B cell (primary cell): ENCODE measurements around the gene ASAP3. TPM values are rescaled to one million over a fixed set of nuclear protein-coding genes. Genes with fewer than 3 reads are reported as not detected.

Experiments used
- ATAC-seq: fragments of 200-7000 bp; cut with Tn5 transposase; one replicate; pipeline ENCODE4 v1.10.0; 2021; ENCODE audit warnings: low read depth, mild to moderate bottlenecking, moderate number of reproducible peaks, moderate library complexity
- CTCF ChIA-PET: fragments of 350-600 bp; sonication (Branson Sonifier 250); formaldehyde crosslinking; loops from one replicate; lab custom pipeline; 2021; ENCODE audit warnings: antibody characterized with exemption, inconsistent platforms; lab: Charles Lee
- POLR2A ChIA-PET: fragments of 350-600 bp; sonication (Branson Sonifier 250); formaldehyde crosslinking; loops from one replicate; lab custom pipeline; 2021; ENCODE audit warnings: antibody characterized with exemption; lab: Charles Lee
- DNase-seq: peaks from one replicate; pipeline ENCODE4 v3.0.0; 2013
- H2AFZ ChIP-seq: 2 replicates; pipeline ENCODE4 v1.6.1; 2012; ENCODE audit warnings: mild to moderate bottlenecking, low read depth, low read length; ENCODE audit not compliant: insufficient read depth, poor library complexity, severe bottlenecking
- H3K27ac ChIP-seq, 2 donors: 1 replicate in 1 of 2; 2 replicates in 1 of 2; pipeline ENCODE4 v1.5.1; 2012 to 2013; ENCODE audit warnings: low read length in 2 of 2, mild to moderate bottlenecking in 2 of 2, moderate library complexity in 1 of 2
- H3K27me3 ChIP-seq, 4 experiments: fragments of 200-600 bp in 1 of 4; sonication (generic) in 1 of 4; replicated peaks in 1 of 4; 1 replicate in 2 of 4; 2 replicates in 2 of 4; pipeline versions ENCODE4 v1.6.1 to v1.7.0; 2013 to 2016; ENCODE audit warnings: low read length in 3 of 4, mild to moderate bottlenecking in 2 of 4, mixed read lengths in 1 of 4, moderate library complexity in 1 of 4; ENCODE audit not compliant: insufficient read depth in 4 of 4, control insufficient read depth in 3 of 4; ENCODE audit errors: control extremely low read depth in 1 of 4
- H3K36me3 ChIP-seq, 2 experiments: replicated peaks in 1 of 2; 1 replicate in 1 of 2; 2 replicates in 1 of 2; pipeline versions ENCODE4 v1.6.1 to v1.7.1; 2013; ENCODE audit warnings: low read length in 1 of 2; ENCODE audit not compliant: insufficient read depth in 2 of 2, control insufficient read depth in 1 of 2; ENCODE audit errors: control extremely low read depth in 1 of 2, extremely low read depth in 1 of 2
- H3K4me1 ChIP-seq, 2 donors: fragments of 200-600 bp in 1 of 2; sonication (generic) in 1 of 2; 1 replicate in 1 of 2; 2 replicates in 1 of 2; pipeline versions ENCODE4 v1.5.1 to v1.6.1; 2013 to 2017; ENCODE audit warnings: low read length in 2 of 2; ENCODE audit not compliant: control insufficient read depth in 2 of 2, insufficient read depth in 2 of 2
- H3K4me2 ChIP-seq: replicated peaks from 2 replicates; pipeline ENCODE3; 2012; ENCODE audit warnings: mild to moderate bottlenecking, low read depth, low read length; ENCODE audit not compliant: poor library complexity, severe bottlenecking
- H3K4me3 ChIP-seq, 5 experiments: fragments of 200-600 bp in 1 of 5; sonication (generic) in 1 of 5; 1 replicate in 3 of 5; 2 replicates in 2 of 5; pipeline versions ENCODE4 v1.5.1 to v1.7.0; 2011 to 2016; ENCODE audit warnings: low read length in 4 of 5, mild to moderate bottlenecking in 4 of 5, low read depth in 2 of 5, control low read depth in 1 of 5, moderate library complexity in 1 of 5; ENCODE audit not compliant: insufficient read depth in 1 of 5; ENCODE audit errors: control extremely low read depth in 1 of 5, extremely low read depth in 1 of 5
- H3K79me2 ChIP-seq: fragments of 200-600 bp; sonication (generic); one replicate; pipeline ENCODE4 v1.6.0; 2016; ENCODE audit warnings: low read length; ENCODE audit not compliant: control insufficient read depth, insufficient read depth
- H3K9ac ChIP-seq: fragments of 200-600 bp; sonication (generic); 2 replicates; pipeline ENCODE4 v1.6.1; 2017; ENCODE audit warnings: mild to moderate bottlenecking, low read length, moderate library complexity
- H3K9me3 ChIP-seq, 3 donors: one replicate each; pipeline versions ENCODE4 v1.6.1 to v1.7.1; 2013; ENCODE audit warnings: low read length in 2 of 3; ENCODE audit not compliant: control insufficient read depth in 2 of 3, insufficient read depth in 1 of 3; ENCODE audit errors: control extremely low read depth in 1 of 3
- H4K20me1 ChIP-seq: 2 replicates; pipeline ENCODE4 v1.6.0; 2012; ENCODE audit warnings: mild to moderate bottlenecking, low read length; ENCODE audit not compliant: insufficient read depth, control insufficient read depth, poor library complexity, severe bottlenecking
- H3K27ac Mint-ChIP-seq: one replicate; pipeline ENCODE4 v1.8.0; 2021; ENCODE audit warnings: mixed read lengths
- H3K27me3 Mint-ChIP-seq: one replicate; pipeline ENCODE4 v1.8.0; 2021; ENCODE audit warnings: mixed read lengths
- H3K4me1 Mint-ChIP-seq: one replicate; pipeline ENCODE4 v1.8.0; 2021; ENCODE audit warnings: mixed read lengths
- H3K4me3 Mint-ChIP-seq: one replicate; pipeline ENCODE4 v1.8.0; 2021; ENCODE audit warnings: mixed read lengths
- H3K9me3 Mint-ChIP-seq: one replicate; pipeline ENCODE4 v1.8.0; 2022; ENCODE audit warnings: mixed read lengths; ENCODE audit not compliant: insufficient read depth
- EZH2 ChIP-seq: IDR thresholded peaks from 2 replicates; pipeline ENCODE4 v1.6.1; 2012; ENCODE audit warnings: borderline replicate concordance, low read depth, mild to moderate bottlenecking, moderate library complexity, low read length; ENCODE audit not compliant: insufficient read depth, poor library complexity, severe bottlenecking
- WGBS: methylation state at CpG from one replicate; pipeline ENCODE4 v1.1.5; 2013; ENCODE audit warnings: missing lambda C conversion rate; ENCODE audit not compliant: insufficient coverage; 5-methylcytosine and 5-hydroxymethylcytosine counted together
- intact Hi-C: fragments of 100-400 bp; cut with micrococcal nuclease; formaldehyde crosslinking; loops from one replicate; pipeline ENCODE4 v1.10.0; 2022
- polyA plus RNA-seq: library from polyadenylated mRNA; depleted of rRNA; stranded (reverse); fragments of >200 nt; gene quantifications from 2 replicates; pipeline ENCODE4 v1.2.3, GENCODE V29; 2012
- total RNA-seq, 2 donors: library from RNA; stranded (reverse); fragments of 120-200 nt in 1 of 2; gene quantifications; 1 replicate in 1 of 2; 2 replicates in 1 of 2; pipeline versions ENCODE4 v1.2.3 to v1.2.4, GENCODE V29; 2013 to 2022
- TF ChIP-seq, protein P1 (sequence below): fragments of 200-600 bp; IDR thresholded peaks from one replicate; pipeline ENCODE4 v1.8.0; 2022; ENCODE audit warnings: antibody characterized with exemption, mild to moderate bottlenecking

ASAP3 gene
- total and polyA plus RNA-seq, 2 donors (not counting 1 experiment from before 2014, with no cell fraction given): 2.9 to 11.0 TPM

DNA sequence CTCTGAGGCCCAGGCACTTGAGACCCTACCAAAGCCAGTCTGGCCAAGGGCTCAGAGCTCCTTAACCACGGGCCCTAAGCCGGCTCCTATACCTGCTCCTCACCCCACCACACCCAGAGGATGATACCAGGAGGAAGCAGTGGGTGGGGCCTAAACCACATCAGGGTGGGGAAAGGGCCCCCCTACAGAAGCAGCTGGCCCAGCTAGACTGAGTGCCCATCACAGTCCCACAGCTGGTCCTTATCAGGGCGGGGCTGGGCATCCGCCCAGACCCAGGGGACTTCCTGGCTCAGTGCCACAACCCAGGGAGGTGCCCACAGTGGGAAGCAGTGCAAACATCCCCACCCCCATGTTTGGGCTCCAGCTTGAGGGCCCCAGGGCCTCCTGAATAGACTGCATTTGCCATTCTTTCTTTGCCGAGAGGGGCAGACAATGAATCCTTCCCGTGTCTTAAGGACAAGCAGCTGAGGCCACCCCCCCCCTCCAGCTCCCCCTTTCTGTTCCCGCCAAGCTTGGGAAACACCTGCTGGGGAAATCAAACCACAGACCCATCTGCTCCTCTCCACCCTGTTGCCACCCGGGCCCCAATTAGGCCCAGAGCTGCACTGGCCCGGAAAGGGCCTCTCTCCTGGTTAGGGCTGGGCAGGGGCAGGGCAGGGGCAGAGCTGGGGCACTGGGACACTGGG, 40.9 kb upstream of the ASAP3 start:
- WGBS: 0% methylated on average over 7 of the region's 9 CpGs
- H4K20me1 ChIP-seq: no peaks in the 10 kb centered on the region
- ATAC-seq (peak; percentile 63), DNase-seq (peak; percentile 61)
- H3K4me3 ChIP-seq: peak overlapping the region in 4 of 5 experiments; percentile 11 to 44 (median 22)
- intact Hi-C loops: loop anchor here (2.0 kb wide), 1 partner anchor 16 kb away; no protein-coding TSS in a partner anchor
- Mint-ChIP-seq H3K27me3 (no peaks in the 10 kb centered on the region), H3K4me1 (peaks cover 81% of the 10 kb centered on the region), H3K9me3 (no peaks in the 10 kb centered on the region), H3K4me3 (peak overlapping the region; percentile 72), H3K27ac (peak overlapping the region; percentile 90)
- peak overlapping the region; percentile 99 for H3K4me2 ChIP-seq
- peak overlapping the region; percentile 61 for H2AFZ ChIP-seq
- H3K36me3 ChIP-seq: no peaks in the 10 kb centered on the region
- H3K4me1 ChIP-seq: peaks cover 72 to 83% of the 10 kb centered on the region in 2 donors
- ChIA-PET POLR2A (interaction anchor here (0.6 to 2.2 kb wide), 8 partner anchors 14 to 38 kb away, joined by 3 to 10 read pairs (median 5); no protein-coding TSS in a partner anchor), CTCF (interaction anchor here (0.6 to 17.1 kb wide), 10 partner anchors 13 to 341 kb away, joined by 3 to 332 read pairs (median 4); no protein-coding TSS in a partner anchor)
- no peaks in the 10 kb centered on the region for H3K79me2 ChIP-seq
- H3K27ac ChIP-seq: peak overlapping the region; percentile 76 to 83
- no peaks in the 10 kb centered on the region for H3K9me3 ChIP-seq
- H3K27me3 ChIP-seq: peaks cover 0 to 3% (median 0%) of the 10 kb centered on the region in 4 experiments
- peak overlapping the region; percentile 52 for H3K9ac ChIP-seq
- TF ChIP-seq, protein P1, sequence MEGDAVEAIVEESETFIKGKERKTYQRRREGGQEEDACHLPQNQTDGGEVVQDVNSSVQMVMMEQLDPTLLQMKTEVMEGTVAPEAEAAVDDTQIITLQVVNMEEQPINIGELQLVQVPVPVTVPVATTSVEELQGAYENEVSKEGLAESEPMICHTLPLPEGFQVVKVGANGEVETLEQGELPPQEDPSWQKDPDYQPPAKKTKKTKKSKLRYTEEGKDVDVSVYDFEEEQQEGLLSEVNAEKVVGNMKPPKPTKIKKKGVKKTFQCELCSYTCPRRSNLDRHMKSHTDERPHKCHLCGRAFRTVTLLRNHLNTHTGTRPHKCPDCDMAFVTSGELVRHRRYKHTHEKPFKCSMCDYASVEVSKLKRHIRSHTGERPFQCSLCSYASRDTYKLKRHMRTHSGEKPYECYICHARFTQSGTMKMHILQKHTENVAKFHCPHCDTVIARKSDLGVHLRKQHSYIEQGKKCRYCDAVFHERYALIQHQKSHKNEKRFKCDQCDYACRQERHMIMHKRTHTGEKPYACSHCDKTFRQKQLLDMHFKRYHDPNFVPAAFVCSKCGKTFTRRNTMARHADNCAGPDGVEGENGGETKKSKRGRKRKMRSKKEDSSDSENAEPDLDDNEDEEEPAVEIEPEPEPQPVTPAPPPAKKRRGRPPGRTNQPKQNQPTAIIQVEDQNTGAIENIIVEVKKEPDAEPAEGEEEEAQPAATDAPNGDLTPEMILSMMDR: no peak
- TF ChIP-seq EZH2: no peak

DNA sequence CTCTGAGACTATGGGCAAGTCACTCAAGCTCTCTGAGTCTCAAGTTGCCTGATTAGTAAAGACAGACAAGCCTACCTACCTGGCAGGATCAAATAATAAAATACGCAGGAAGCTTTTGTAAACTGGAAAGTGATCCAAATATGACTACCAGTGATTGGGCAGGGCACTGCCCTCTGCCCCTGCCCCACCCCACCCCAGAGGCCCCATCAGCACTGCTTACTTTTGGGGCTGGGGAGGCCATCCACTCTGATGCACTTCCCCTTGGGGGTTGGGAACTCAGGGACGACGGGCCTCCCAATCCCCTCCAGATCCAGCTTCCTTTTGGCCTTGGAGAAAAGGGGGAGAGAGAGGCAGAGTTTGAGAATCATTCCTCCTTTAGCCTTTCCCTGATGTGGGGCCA, 40.2 kb upstream of the ASAP3 start:
- Histone ChIP-seq H3K27me3 (no peaks in the 10 kb centered on the region), H3K9me3 (no peaks in the 10 kb centered on the region), H4K20me1 (no peaks in the 10 kb centered on the region), H3K36me3 (no peaks in the 10 kb centered on the region), H3K4me3 (peak overlapping the region in 3 of 5 experiments; percentile 11 to 44 (median 25)), H3K9ac (peak overlapping the region; percentile 52), H3K27ac (peak overlapping the region; percentile 76 to 83), H3K79me2 (no peaks in the 10 kb centered on the region), H2AFZ (no peak overlapping the region), H3K4me2 (peak overlapping the region; percentile 99), H3K4me1 (peaks cover 65 to 76% of the 10 kb centered on the region in 2 donors)
- DNase-seq: no peak
- peak overlapping the region; percentile 72 for H3K4me3 Mint-ChIP-seq
- intact Hi-C loops: loop anchor here (2.0 kb wide), 1 partner anchor 17 kb away; no protein-coding TSS in a partner anchor
- CTCF ChIA-PET: interaction anchor here (0.6 to 17.1 kb wide), 6 partner anchors 10 to 138 kb away, joined by 3 to 332 read pairs (median 5); no protein-coding TSS in a partner anchor
- peaks cover 74% of the 10 kb centered on the region for H3K4me1 Mint-ChIP-seq
- no peak for ATAC-seq
- no peaks in the 10 kb centered on the region for H3K27me3 Mint-ChIP-seq
- no peaks in the 10 kb centered on the region for H3K9me3 Mint-ChIP-seq
- POLR2A ChIA-PET: interaction anchor here (0.6 to 2.2 kb wide), 5 partner anchors 15 to 207 kb away, joined by 5 to 7 read pairs (median 5); no protein-coding TSS in a partner anchor
- peak overlapping the region; percentile 90 for H3K27ac Mint-ChIP-seq
- WGBS: no CpG with 5 or more reads among the region's 3 CpGs
- TF ChIP-seq, protein P1: no peak
- TF ChIP-seq EZH2: no peak
